Bronchial epithelial cell (primary cell): ENCODE data around the gene ADGRA1. TPM values are rescaled to one million over a fixed set of nuclear protein-coding genes. Genes with fewer than 3 reads are reported as not detected.
A peak's percentile ranks its signal among the peaks of the same experiment; 100 is the strongest.

ENCODE experiments used
- DNase-seq: peaks from one replicate; pipeline ENCODE4 v3.0.0-alpha.2; 2010; ENCODE audit warnings: low read depth
- FAIRE-seq: peaks from 2 replicates; lab custom pipeline; 2011; peaks lifted over from hg19 to GRCh38; lab: Jason Lieb, UNC
- H3K27me3 ChIP-seq: 2 replicates; pipeline ENCODE4 v1.5.1; 2011; ENCODE audit warnings: low read length; ENCODE audit not compliant: control insufficient read depth, insufficient read depth
- H3K36me3 ChIP-seq: 2 replicates; pipeline ENCODE4 v1.5.1; 2011; ENCODE audit warnings: low read length; ENCODE audit not compliant: control insufficient read depth, insufficient read depth
- H3K4me3 ChIP-seq: 2 replicates; pipeline ENCODE4 v1.5.1; 2011; ENCODE audit warnings: mild to moderate bottlenecking, low read depth, low read length, control low read depth
- CTCF ChIP-seq: IDR thresholded peaks from 2 replicates; pipeline ENCODE4 v1.5.1; 2011; ENCODE audit warnings: mild to moderate bottlenecking, moderate library complexity, low read length, control low read depth, inconsistent platforms; ENCODE audit not compliant: insufficient read depth, severe bottlenecking
- total RNA-seq: library from RNA; depleted of rRNA; stranded (reverse); fragments of >200 nt; gene quantifications from 2 replicates; pipeline ENCODE4 v1.2.1, GENCODE V29; 2014

The ADGRA1 gene
- total RNA-seq, 1 donor from 2014 or later = not detected

- no peaks in the 10 kb centered on the region for H3K27me3 ChIP-seq
- DNase-seq (no peak), FAIRE-seq (no peak)
- TF ChIP-seq CTCF = no peak
- H3K4me3 ChIP-seq = no peak overlapping the region
- no peaks in the 10 kb centered on the region for H3K36me3 ChIP-seq
These were observed 42.3 kb downstream of the ADGRA1 start for GRCh38 chr10:133129859-133130495.

- TF ChIP-seq CTCF = no peak
- no peaks in the 10 kb centered on the region for H3K27me3 ChIP-seq
- H3K36me3 ChIP-seq = no peaks in the 10 kb centered on the region
- FAIRE-seq = peak; percentile 76
- no peak for DNase-seq
- H3K4me3 ChIP-seq = no peak overlapping the region
These were observed 42.9 kb downstream of the ADGRA1 start for GRCh38 chr10:133130602-133131001.

DNA sequence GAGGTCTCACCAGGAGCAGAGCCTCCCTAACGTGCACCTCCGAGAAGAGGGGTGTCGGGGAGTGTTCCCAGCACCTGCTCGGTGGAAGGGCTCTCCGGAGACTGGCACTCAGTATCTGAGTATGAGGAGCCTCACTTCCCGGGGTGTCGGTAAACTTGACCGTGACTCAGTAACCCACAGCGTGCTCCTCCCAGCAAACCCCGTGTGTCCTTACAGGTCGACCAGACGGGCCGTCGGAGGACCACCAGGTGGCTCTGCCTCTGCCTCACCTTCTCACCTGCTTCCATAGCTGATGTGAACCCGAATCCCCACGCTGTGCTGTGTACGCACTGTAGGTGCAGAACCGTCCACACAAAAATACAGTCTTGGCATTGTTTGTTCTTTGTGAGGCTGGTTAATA, 43.3 kb downstream of the ADGRA1 start:
- FAIRE-seq = no peak
- TF ChIP-seq CTCF = no peak

DNA sequence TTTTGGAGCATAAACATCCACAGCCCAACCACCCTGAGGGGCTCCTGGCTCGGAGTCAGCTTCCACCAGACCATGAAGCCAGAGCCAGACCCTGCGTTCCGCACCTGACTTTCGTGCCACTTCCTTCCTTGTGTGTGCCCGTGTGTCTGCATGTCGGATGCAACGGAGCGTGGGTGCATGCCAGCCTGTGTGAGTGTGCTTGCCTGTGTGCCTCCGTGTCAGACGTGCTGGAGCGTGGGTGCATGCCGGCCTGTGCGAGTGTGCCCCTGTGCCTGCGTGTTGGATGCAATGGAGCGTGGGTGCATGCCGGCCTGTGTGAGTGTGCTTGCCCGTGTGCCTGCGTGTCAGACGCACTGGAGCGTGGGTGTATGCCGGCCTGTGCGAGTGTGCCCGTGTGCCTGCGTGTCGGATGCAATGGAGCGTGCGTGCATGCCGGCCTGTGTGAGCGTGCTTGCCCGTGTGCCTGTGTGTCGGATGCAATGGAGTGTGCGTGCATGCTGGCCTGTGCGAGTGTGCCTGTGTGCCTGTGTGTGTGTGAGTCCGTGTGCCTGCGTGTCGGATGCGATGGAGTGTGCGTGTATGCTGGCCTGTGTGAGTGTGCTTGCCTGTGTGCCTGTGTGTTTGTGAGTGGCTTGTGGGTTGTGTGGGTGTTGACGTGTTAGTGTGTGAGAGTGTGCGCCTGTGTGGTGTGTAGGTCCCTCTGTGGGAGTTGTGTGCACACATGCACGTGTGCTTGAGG, 44.2 kb downstream of the ADGRA1 start:
- Histone ChIP-seq H3K27me3 (no peaks in the 10 kb centered on the region), H3K4me3 (no peak overlapping the region), H3K36me3 (no peaks in the 10 kb centered on the region)
- FAIRE-seq (peak; percentile 89), DNase-seq (no peak)
- no peak for TF ChIP-seq CTCF

More for the DNA sequence above, 43.3 kb downstream of the ADGRA1 start:
- no peak for DNase-seq
- Histone ChIP-seq H3K4me3 (no peak overlapping the region), H3K27me3 (no peaks in the 10 kb centered on the region), H3K36me3 (no peaks in the 10 kb centered on the region)

DNA sequence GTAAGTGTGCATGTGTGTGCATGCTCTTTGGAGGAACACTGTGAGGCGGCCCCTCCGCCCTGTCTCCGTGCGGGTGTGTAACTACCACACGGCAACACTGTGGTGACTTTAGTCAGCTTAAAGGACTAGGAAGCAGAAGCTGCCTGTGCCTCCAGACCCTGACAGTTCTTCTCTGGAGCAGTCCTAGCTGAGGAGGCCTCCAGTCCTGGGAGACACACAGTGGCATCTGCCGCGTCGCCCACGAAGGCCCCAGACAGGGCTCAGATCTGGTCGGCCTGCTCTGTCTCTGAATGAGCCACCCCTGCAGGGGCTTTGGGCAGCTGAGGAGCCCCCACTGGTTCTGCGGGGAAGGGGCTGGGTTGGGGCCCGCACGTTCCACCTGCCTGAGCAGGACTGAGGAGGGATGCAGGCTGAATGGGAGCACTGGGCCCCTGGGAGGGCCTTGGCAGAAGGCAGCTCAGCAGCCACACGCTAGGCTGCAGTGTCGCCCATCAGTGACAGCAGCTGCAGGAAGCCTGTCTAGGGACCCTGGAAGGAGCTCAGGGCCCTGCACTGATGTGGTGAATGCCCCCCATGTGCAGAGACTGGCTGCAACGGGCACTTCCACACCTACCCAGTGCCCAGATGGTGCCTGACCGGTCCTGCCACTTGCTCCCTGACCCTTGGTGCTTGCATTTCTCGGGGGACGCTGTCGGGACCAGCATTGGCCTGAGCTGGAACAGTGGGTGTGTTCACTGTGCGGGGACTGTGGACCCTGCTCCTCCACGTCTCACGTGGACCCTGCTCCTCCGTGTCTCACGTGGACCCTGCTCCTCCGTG, 45.0 kb downstream of the ADGRA1 start:
- FAIRE-seq = peak; percentile 50
- H3K36me3 ChIP-seq = no peaks in the 10 kb centered on the region

More for the DNA sequence above, 45.0 kb downstream of the ADGRA1 start:
- H3K4me3 ChIP-seq = no peak overlapping the region
- H3K27me3 ChIP-seq = no peaks in the 10 kb centered on the region
- no peak for DNase-seq
- no peak for TF ChIP-seq CTCF
